ENCODE measurements around the gene BLACAT1. TPM values are rescaled to one million over a fixed set of nuclear protein-coding genes. Genes with fewer than 3 reads are reported as not detected.
A peak's percentile ranks its signal among the peaks of the same experiment; 100 is the strongest.
"Not testable (repeated sequence)": the region's sequence is repeated elsewhere in the genome, so short reads cannot be mapped to it uniquely, and the experiment has no call there.

BLACAT1 gene
- total RNA-seq, 1 donor from 2014 or later = not detected

- DNase-seq (ENCODE audit: low read depth in 2 of 2) = peak; percentile 69 to 77
Observed at GRCh38 chr1:205484985-205485967, 29.4 kb upstream of the BLACAT1 start.

- no peak for DNase-seq (ENCODE audit: low read depth in 2 of 2)
Observed at GRCh38 chr1:205483372-205483771, 27.5 kb upstream of the BLACAT1 start.

GRCh38 chr1:205482587-205482986 is 26.7 kb upstream of the BLACAT1 start:
- not testable (repeated sequence) for DNase-seq (ENCODE audit: low read depth in 2 of 2)

DNA sequence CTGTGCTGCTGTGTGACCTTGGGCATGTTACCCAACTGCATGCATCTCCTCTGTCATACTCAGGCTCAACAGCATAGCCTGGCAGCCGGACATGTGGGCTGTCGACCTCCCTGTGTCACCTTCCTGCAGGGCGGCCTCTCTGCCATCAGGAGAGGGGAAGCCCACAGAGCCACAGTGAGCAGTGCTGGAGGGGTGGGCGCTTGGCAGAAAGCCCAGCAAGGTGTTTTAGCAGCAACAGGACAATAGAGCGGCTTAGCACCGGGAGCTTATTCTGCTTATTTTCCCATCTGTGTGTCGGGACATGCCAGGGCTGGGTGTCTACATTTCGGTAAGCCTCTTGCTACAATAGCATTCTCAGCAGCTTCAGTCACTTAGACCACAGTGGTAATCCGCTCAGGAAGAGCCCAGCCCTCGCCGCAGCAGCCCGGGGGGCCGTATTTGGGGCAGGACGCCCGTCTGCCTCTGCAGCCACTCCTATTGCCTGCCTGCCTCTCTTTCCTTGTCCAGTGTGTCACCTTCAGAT is 25.8 kb upstream of the BLACAT1 start:
- peak in 1 of 2 donors; percentile 11 for DNase-seq (ENCODE audit: low read depth in 2 of 2)

GRCh38 chr1:205481218-205481617 is 25.4 kb upstream of the BLACAT1 start:
- DNase-seq (ENCODE audit: low read depth in 2 of 2) = no peak

DNA sequence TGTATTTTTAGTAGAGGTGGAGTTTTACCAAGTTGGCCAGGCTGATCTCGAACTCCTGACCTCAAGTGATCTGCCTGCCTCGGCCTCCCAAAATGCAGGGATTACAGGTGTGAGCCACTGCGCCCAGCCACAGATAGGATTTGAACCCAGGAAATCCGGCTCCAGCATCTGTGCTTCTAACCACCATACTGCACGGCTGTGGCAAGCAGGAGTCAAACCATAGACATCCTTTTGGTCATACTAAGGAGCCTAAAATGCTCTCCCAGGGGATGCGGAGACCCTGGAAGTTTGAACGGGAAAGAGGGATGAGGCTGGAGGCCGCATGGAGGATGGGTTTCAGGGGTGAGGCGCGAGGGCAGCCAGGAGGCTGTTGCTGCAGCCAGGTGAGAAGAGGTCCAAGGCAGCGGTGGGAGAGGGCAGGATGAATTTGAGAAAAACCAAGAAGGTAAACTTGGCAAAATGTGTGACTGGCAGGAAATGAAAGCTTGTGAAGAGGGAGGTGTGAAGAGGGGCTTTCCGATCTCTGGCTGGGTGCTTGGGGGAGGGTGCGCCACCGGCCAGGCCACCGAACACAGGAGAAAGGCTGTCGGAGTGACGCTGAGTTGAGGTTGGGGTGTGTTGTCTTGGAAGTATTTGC is 24.6 kb upstream of the BLACAT1 start:
- no peak for DNase-seq (ENCODE audit: low read depth in 2 of 2)

GRCh38 chr1:205478985-205479384 is 23.1 kb upstream of the BLACAT1 start:
- not testable (repeated sequence) for DNase-seq (ENCODE audit: low read depth in 2 of 2)

- no peak for DNase-seq (ENCODE audit: low read depth in 2 of 2)
Observed at GRCh38 chr1:205477759-205478247, 22.0 kb upstream of the BLACAT1 start.

DNA sequence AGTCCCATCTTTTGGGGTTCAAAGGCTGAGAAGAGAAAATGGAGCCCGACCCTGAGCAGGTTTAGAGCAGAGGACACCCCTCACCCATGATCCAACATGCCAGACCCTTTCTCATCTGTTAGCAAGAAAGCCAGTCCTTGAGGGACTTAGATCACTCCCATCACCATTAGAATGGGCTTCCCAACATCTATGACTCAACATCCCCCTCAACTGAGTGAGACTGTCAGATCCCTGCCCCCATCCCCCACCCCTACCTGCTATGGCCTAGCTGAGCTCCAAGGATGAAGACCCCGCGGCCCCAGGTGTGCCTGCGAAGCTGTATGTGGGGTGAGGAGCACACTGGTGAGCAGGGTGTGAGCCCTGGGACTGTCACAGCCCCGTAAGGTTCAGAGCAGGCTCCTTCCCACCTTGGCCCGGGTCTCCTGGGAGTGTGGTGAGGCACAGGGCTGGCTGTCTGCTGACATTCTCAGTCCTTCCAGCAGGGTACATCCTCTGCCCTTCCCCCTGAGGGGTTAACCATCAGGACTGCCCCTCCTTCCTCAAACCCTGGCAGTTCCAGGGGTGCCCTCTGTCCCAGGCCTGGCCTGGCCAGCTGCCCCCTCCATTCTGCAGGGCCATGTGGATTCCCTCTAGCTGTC is 21.4 kb upstream of the BLACAT1 start:
- no peak for DNase-seq (ENCODE audit: low read depth in 2 of 2)

- no peak for DNase-seq (ENCODE audit: low read depth in 2 of 2)
Observed at GRCh38 chr1:205476648-205477047, 20.8 kb upstream of the BLACAT1 start.

- DNase-seq (ENCODE audit: low read depth in 2 of 2) = no peak
Observed at GRCh38 chr1:205475855-205476254, 20.0 kb upstream of the BLACAT1 start.

DNA sequence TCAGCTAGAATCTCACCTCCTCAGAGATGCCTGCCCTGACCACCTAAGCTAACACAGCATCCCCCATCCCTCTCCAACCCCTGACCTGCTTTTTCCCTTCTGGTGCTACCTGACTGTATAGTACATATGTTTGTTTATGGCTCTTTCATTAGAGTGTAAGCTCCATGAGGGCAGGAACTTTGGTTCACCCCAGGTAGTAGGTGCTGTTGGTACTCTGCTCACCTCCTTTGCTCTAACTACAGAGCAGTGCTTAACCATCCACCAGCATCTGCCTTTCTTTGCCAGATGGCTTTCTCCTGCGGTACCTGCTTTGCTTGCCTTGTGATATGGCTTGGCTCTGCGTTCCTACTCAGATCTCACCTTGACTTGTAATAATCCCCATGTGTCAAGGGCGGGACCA is 18.7 kb upstream of the BLACAT1 start:
- DNase-seq (ENCODE audit: low read depth in 2 of 2) = no peak

GRCh38 chr1:205473966-205474365 is 18.1 kb upstream of the BLACAT1 start:
- no peak for DNase-seq (ENCODE audit: low read depth in 2 of 2)

DNA sequence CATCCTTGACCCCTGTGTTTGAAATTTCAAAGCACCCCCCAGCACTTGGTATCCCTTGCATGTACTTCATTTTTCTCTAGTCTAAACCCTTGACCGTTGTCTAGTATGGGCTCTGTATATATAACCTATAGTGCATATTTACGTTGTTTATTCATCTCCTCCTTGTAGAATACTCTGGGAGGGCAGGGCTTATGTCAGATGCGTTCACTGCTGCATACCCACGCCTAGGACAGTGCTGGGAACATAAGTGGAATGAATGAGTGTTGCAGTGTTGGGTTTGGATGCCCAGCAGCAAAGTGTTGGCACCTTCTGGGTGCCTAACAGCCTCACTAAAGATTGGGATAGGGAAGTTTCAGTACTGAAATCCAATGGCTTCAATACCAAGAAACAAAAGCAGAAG is 17.6 kb upstream of the BLACAT1 start:
- DNase-seq (ENCODE audit: low read depth in 2 of 2) = no peak

GRCh38 chr1:205472737-205473441 is 17.0 kb upstream of the BLACAT1 start:
- DNase-seq (ENCODE audit: low read depth in 2 of 2) = no peak

DNA sequence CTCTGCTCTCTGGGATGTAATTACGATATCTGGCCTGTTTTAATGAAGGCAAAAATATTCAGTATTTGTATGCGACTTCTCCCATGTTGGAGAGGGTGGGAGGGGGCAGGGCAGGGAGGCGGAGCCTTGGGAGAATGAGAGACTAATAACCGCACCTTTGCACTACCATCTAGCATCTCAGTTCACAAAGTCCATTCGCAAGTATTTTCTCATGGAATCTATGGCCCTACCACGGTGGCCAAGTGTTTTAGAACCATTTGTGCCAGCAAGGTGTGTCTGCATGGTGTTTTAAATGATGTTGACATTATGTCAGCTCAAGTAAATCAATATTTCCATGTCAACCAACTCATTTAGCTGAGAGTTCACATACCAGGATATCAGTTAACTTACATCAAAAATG is 14.3 kb upstream of the BLACAT1 start:
- DNase-seq (ENCODE audit: low read depth in 2 of 2) = no peak

- DNase-seq (ENCODE audit: low read depth in 2 of 2) = no peak
Observed at GRCh38 chr1:205466595-205467220, 10.9 kb upstream of the BLACAT1 start.

GRCh38 chr1:205465392-205465791 is 9.5 kb upstream of the BLACAT1 start:
- no peak for DNase-seq (ENCODE audit: low read depth in 2 of 2)

- DNase-seq (ENCODE audit: low read depth in 2 of 2) = peak; percentile 73 to 77
Observed at GRCh38 chr1:205458777-205459566, 3.1 kb upstream of the BLACAT1 start.
